K562 (cell line): Measurements from ENCODE around the gene FBXO46. TPM values are rescaled to one million over a fixed set of nuclear protein-coding genes. Genes with fewer than 3 reads are reported as not detected.

Experiments
- EWSR1 ChIP-seq: fragments of 450-650 bp; IDR thresholded peaks from 2 replicates; pipeline ENCODE4 v1.6.1; 2018; ENCODE audit warnings: borderline replicate concordance, mild to moderate bottlenecking, low read depth, moderate library complexity; ENCODE audit not compliant: partially characterized antibody
- EZH2 ChIP-seq: IDR thresholded peaks from 2 replicates; pipeline ENCODE4 v1.6.1; 2012; ENCODE audit warnings: low read depth, mild to moderate bottlenecking, inconsistent platforms, low read length, borderline replicate concordance
- FIP1L1 ChIP-seq: fragments of 200-400 bp; formaldehyde crosslinking; IDR thresholded peaks from 2 replicates; pipeline ENCODE4 v1.6.1; 2018; ENCODE audit warnings: mild to moderate bottlenecking, low read depth, low read length; ENCODE audit not compliant: poor library complexity, severe bottlenecking
- GTF2F1 ChIP-seq: IDR thresholded peaks from 2 replicates; pipeline ENCODE4 v1.6.1; 2011; ENCODE audit warnings: low read depth, low read length, improper control_type of control experiment
- HDAC3 ChIP-seq: fragments of 450-650 bp; IDR thresholded peaks from 2 replicates; pipeline ENCODE4 v1.6.1; 2018; ENCODE audit warnings: borderline replicate concordance, mild to moderate bottlenecking, moderate library complexity; ENCODE audit not compliant: partially characterized antibody
- HMG20A ChIP-seq: fragments of 450-650 bp; formaldehyde crosslinking; conservative IDR thresholded peaks from 2 replicates; pipeline ENCODE4 v1.4.0; 2020; ENCODE audit warnings: mild to moderate bottlenecking, mixed read lengths
- LCOR ChIP-seq: sonication (generic); formaldehyde crosslinking; IDR thresholded peaks from 2 replicates; pipeline ENCODE4 v1.8.0; 2022; ENCODE audit warnings: mild to moderate bottlenecking, missing genetic modification reagents
- MTA1 ChIP-seq: fragments of 450-650 bp; IDR thresholded peaks from 2 replicates; pipeline ENCODE4 v1.6.1; 2017; ENCODE audit warnings: borderline replicate concordance
- MTF1 ChIP-seq: fragments of 250-450 bp; sonication (Bioruptor Pico); IDR thresholded peaks from 2 replicates; pipeline ENCODE4 v1.9.0; 2021; ENCODE audit warnings: moderate library complexity, mild to moderate bottlenecking, inconsistent platforms, borderline replicate concordance
- NBN ChIP-seq: fragments of 450-650 bp; IDR thresholded peaks from 2 replicates; pipeline ENCODE4 v1.6.1; 2016; ENCODE audit warnings: low read depth, mild to moderate bottlenecking
- NCOA6 ChIP-seq: fragments of 450-650 bp; IDR thresholded peaks from 2 replicates; pipeline ENCODE4 v1.6.1; 2017; ENCODE audit warnings: mild to moderate bottlenecking
- NONO ChIP-seq, 2 experiments: fragments of 200-400 bp in 1 of 2; fragments of 450-650 bp in 1 of 2; formaldehyde crosslinking in 1 of 2; IDR thresholded peaks; 2 replicates each; pipeline ENCODE4 v1.6.1; 2017; ENCODE audit warnings: low read depth in 2 of 2, mild to moderate bottlenecking in 2 of 2, moderate library complexity in 2 of 2, low read length in 1 of 2
- NR3C1 ChIP-seq: sonication (generic); formaldehyde crosslinking; IDR thresholded peaks from 2 replicates; pipeline ENCODE4 v1.8.1; 2022; ENCODE audit warnings: missing genetic modification reagents
- PHB2 ChIP-seq: fragments of 450-650 bp; IDR thresholded peaks from 2 replicates; pipeline ENCODE4 v1.6.1; 2017; ENCODE audit warnings: low read depth
- RFX5 ChIP-seq: IDR thresholded peaks from 2 replicates; pipeline ENCODE4 v1.6.1; 2011; ENCODE audit warnings: low read depth, mild to moderate bottlenecking, improper control_type of control experiment, low read length
- SMAD3 ChIP-seq: fragments of 450-650 bp; formaldehyde crosslinking; conservative IDR thresholded peaks from 2 replicates; pipeline ENCODE4 v1.4.0; 2020; ENCODE audit warnings: mild to moderate bottlenecking
- SMAD4 ChIP-seq: fragments of 250-450 bp; sonication (Bioruptor Pico); conservative IDR thresholded peaks from 2 replicates; pipeline ENCODE4 v1.8.0; 2021; ENCODE audit warnings: inconsistent platforms, mild to moderate bottlenecking, moderate library complexity
- U2AF2 ChIP-seq: fragments of 200-400 bp; formaldehyde crosslinking; optimal IDR thresholded peaks from 2 replicates; pipeline ENCODE3; 2017; ENCODE audit warnings: low read depth, mild to moderate bottlenecking, low read length
- XRCC5 ChIP-seq: fragments of 200-400 bp; formaldehyde crosslinking; IDR thresholded peaks from 2 replicates; pipeline ENCODE4 v1.6.1; 2017; ENCODE audit warnings: low read depth, mild to moderate bottlenecking, low read length
- ZC3H8 ChIP-seq: fragments of 450-650 bp; IDR thresholded peaks from 2 replicates; pipeline ENCODE4 v1.6.1; 2017
- ZNF24 ChIP-seq: fragments of 450-650 bp; IDR thresholded peaks from 2 replicates; pipeline ENCODE4 v1.6.1; 2016
- ZNF280B ChIP-seq: fragments of 250-450 bp; sonication (Bioruptor Pico); IDR thresholded peaks from 2 replicates; pipeline ENCODE4 v1.5.1; 2021; ENCODE audit warnings: mild to moderate bottlenecking
- ZNF347 ChIP-seq: fragments of 450-650 bp; formaldehyde crosslinking; IDR thresholded peaks from 2 replicates; pipeline ENCODE4 v1.4.0; 2020; ENCODE audit warnings: low read depth, mild to moderate bottlenecking, moderate library complexity
- ZNF431 ChIP-seq: sonication (generic); formaldehyde crosslinking; IDR thresholded peaks from 2 replicates; pipeline ENCODE4 v1.8.0; 2022; ENCODE audit warnings: mild to moderate bottlenecking, missing genetic modification reagents
- ZSCAN29 ChIP-seq: fragments of 450-650 bp; IDR thresholded peaks from 2 replicates; pipeline ENCODE4 v1.6.1; 2017
- polyA plus RNA-seq, 8 experiments: library from polyadenylated mRNA; depleted of rRNA in 4 of 8; stranded (reverse) in 5 of 8; unstranded in 3 of 8; fragments of >200 nt; fragmentation: Nextera tagmentation in 2 of 8; fragmentation: Illumina TruSeq in 1 of 8; extraction: Ambion mirVana in 2 of 8; extraction: Trizol in 1 of 8; gene quantifications; 2 replicates each; pipeline versions ENCODE4 v1.2.1 to v1.2.3, GENCODE V29; 2011 to 2014; ENCODE audit warnings: inconsistent platforms in 1 of 8, missing spikeins in 1 of 8
- total RNA-seq, 7 experiments: library from RNA; depleted of rRNA in 6 of 7; stranded (reverse); fragments of >200 nt in 6 of 7; fragmentation: Illumina TruSeq in 2 of 7; extraction: Trizol in 2 of 7; gene quantifications; 2 replicates each; pipeline versions ENCODE4 v1.2.1 to v1.2.3, GENCODE V29; 2011 to 2021; ENCODE audit warnings: low replicate concordance in 1 of 7
- TF ChIP-seq, protein P1 (sequence below): fragments of 450-650 bp; formaldehyde crosslinking; IDR thresholded peaks from 2 replicates; pipeline ENCODE4 v1.4.0; 2020; ENCODE audit warnings: mild to moderate bottlenecking, moderate library complexity
- TF ChIP-seq, protein P2 (sequence below): sonication (generic); formaldehyde crosslinking; IDR thresholded peaks from 2 replicates; pipeline ENCODE4 v1.8.0; 2022; ENCODE audit warnings: mild to moderate bottlenecking, low read depth, missing genetic modification reagents

The FBXO46 gene
- total and polyA plus RNA-seq, 9 of the 15 experiments (the other 6 are each of a cell fraction or from before 2014, with no cell fraction given) = 1.5 to 36.1 (median 7.3) TPM

DNA sequence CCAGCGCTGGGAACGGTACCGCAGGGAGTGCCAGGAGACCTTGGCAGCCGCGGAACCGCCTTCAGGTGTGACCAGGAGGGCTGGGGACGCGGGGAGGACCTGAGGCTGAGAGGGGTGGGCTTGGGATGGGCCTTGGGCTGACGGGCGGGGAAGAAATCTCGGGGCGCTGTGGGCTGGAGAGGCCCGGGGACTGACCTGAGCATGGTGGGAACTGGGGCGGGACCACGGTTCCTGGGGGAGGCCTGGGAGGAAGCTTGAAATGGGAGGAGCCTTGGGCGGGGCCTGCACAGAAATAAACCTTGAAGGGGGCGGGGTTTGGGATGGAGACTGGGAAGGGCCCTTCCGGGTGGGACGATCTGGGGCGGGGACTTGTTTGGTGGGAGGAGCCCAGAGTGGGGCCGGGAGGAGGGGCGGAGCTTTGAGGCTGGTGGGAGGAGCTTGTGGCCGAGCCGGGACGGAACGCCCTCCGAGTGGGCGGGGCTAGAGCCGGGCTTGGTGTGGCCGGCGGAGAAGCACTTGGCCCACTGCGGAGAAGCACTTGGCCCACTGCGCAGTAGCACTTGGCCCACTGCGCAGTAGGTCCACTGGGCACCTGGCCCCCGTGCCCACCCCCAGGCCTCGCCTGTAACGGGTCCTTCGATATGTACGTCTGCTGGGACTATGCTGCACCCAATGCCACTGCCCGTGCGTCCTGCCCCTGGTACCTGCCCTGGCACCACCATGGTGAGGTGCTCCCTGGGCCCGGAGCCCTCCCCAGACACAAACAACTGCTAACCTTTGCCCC lies 59.8 kb downstream of the FBXO46 start (continued):
- TF ChIP-seq ZNF431 (CRISPR knock-in tag) = no peak
- TF ChIP-seq FIP1L1 = no peak
- TF ChIP-seq GTF2F1 = no peak
- TF ChIP-seq NCOA6 = no peak
- TF ChIP-seq PHB2 = no peak
- no peak for TF ChIP-seq MTA1
- TF ChIP-seq ZSCAN29 = no peak
- no peak for TF ChIP-seq XRCC5
- no peak for TF ChIP-seq NR3C1
- TF ChIP-seq NBN = no peak
- TF ChIP-seq NONO (IDR thresholded peaks at IDR 0.05; ENCODE audit: low read depth in 2 of 2, low read length in 1 of 2) = no peak
- TF ChIP-seq EZH2 = no peak
- TF ChIP-seq EWSR1 = no peak
- TF ChIP-seq HDAC3 = no peak
- TF ChIP-seq U2AF2 = no peak
- TF ChIP-seq SMAD4 (CRISPR knock-in tag) = no peak
- no peak for TF ChIP-seq ZNF280B
- TF ChIP-seq LCOR = no peak
- TF ChIP-seq, protein P1, sequence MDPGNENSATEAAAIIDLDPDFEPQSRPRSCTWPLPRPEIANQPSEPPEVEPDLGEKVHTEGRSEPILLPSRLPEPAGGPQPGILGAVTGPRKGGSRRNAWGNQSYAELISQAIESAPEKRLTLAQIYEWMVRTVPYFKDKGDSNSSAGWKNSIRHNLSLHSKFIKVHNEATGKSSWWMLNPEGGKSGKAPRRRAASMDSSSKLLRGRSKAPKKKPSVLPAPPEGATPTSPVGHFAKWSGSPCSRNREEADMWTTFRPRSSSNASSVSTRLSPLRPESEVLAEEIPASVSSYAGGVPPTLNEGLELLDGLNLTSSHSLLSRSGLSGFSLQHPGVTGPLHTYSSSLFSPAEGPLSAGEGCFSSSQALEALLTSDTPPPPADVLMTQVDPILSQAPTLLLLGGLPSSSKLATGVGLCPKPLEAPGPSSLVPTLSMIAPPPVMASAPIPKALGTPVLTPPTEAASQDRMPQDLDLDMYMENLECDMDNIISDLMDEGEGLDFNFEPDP (CRISPR knock-in tag) = no peak
- no peak for TF ChIP-seq HMG20A
- no peak for TF ChIP-seq ZC3H8
- no peak for TF ChIP-seq ZNF347
- no peak for TF ChIP-seq RFX5
- TF ChIP-seq, protein P2, sequence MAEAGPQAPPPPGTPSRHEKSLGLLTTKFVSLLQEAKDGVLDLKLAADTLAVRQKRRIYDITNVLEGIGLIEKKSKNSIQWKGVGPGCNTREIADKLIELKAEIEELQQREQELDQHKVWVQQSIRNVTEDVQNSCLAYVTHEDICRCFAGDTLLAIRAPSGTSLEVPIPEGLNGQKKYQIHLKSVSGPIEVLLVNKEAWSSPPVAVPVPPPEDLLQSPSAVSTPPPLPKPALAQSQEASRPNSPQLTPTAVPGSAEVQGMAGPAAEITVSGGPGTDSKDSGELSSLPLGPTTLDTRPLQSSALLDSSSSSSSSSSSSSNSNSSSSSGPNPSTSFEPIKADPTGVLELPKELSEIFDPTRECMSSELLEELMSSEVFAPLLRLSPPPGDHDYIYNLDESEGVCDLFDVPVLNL = 0 out of 2 replicates have a peak, but pooled peaks have one; percentile 26
- TF ChIP-seq ZNF24 = no peak
- TF ChIP-seq SMAD3 (CRISPR knock-in tag) = no peak
- TF ChIP-seq MTF1 = no peak
